K562 (cell line): Measurements from ENCODE around the gene ZFAND5. TPM values are rescaled to one million over a fixed set of nuclear protein-coding genes. Genes with fewer than 3 reads are reported as not detected.

Source experiments
- ATAC-seq: fragments of 200-7000 bp; cut with Tn5 transposase; 3 replicates; pipeline ENCODE4 v1.9.1; 2020; ENCODE audit warnings: moderate library complexity
- BruUV-seq: library from RNA; stranded (reverse); fragments of 400-500 nt; replicated peaks from 2 replicates; lab custom pipeline; 2021; lab: Mats Ljungman, UMichigan
- CTCF ChIA-PET: fragments of 300-600 bp; formaldehyde crosslinking; extraction: SDS; loops from one replicate; lab custom pipeline; 2021; ENCODE audit warnings: low intra/inter-chr PET ratio; lab: Yijun Ruan, JAX
- POLR2A ChIA-PET: fragments of 300-600, 350-650 bp; sonication (Branson Sonifier 250); formaldehyde crosslinking; extraction: SDS; loops from one replicate; lab custom pipeline; 2021; ENCODE audit warnings: antibody characterized with exemption, inconsistent platforms; lab: Yijun Ruan, JAX
- DNase-seq, 4 experiments: peaks; one replicate each; pipeline versions ENCODE4 v3.0.0 to v3.0.0-alpha.2; 2011 to 2018; ENCODE audit warnings: low spot score in 3 of 4, mixed read lengths in 3 of 4; ENCODE audit errors: extremely low read depth in 1 of 4
- FAIRE-seq: peaks from 2 replicates; lab custom pipeline; 2011; peaks lifted over from hg19 to GRCh38; lab: Jason Lieb, UNC
- H2AFZ ChIP-seq: 2 replicates; pipeline ENCODE4 v1.6.0; 2011; ENCODE audit warnings: low read depth, low read length, control low read depth, inconsistent platforms
- H3K27ac ChIP-seq: fragments of 200-600 bp; 3 replicates; pipeline ENCODE4 v1.8.0; 2011; ENCODE audit warnings: low read depth, mild to moderate bottlenecking, control low read depth, inconsistent platforms, low read length, moderate library complexity, mixed read lengths; ENCODE audit errors: extremely low read depth
- H3K27me3 ChIP-seq, 2 experiments: fragments of 300-600 bp in 1 of 2; 2 replicates in 1 of 2; 3 replicates in 1 of 2; pipeline versions ENCODE4 v1.6.0 to v1.8.0; 2011; ENCODE audit warnings: inconsistent platforms in 2 of 2, low read length in 2 of 2, mild to moderate bottlenecking in 1 of 2, mixed read lengths in 1 of 2, moderate library complexity in 1 of 2; ENCODE audit not compliant: control insufficient read depth in 2 of 2, insufficient read depth in 2 of 2
- H3K36me3 ChIP-seq: fragments of 300-600 bp; 3 replicates; pipeline ENCODE4 v1.8.0; 2011; ENCODE audit warnings: mild to moderate bottlenecking, low read length, inconsistent platforms; ENCODE audit not compliant: control insufficient read depth, insufficient read depth
- H3K4me1 ChIP-seq, 2 experiments: fragments of 200-600 bp in 1 of 2; replicated peaks in 1 of 2; 2 replicates in 1 of 2; 3 replicates in 1 of 2; pipeline versions ENCODE4 v1.5.1 to v1.8.0; 2011; ENCODE audit warnings: inconsistent platforms in 2 of 2, low read length in 2 of 2, mild to moderate bottlenecking in 1 of 2, mixed read lengths in 1 of 2, moderate library complexity in 1 of 2; ENCODE audit not compliant: control insufficient read depth in 2 of 2, insufficient read depth in 2 of 2
- H3K4me2 ChIP-seq: 2 replicates; pipeline ENCODE4 v1.6.1; 2011; ENCODE audit warnings: low read length, control low read depth, inconsistent platforms, mixed read lengths; ENCODE audit not compliant: insufficient read depth
- H3K4me3 ChIP-seq: fragments of 200-600 bp; sonication (generic), shearing (Covaris generic); 2 replicates; pipeline ENCODE4 v1.5.1; 2016; ENCODE audit warnings: control low read depth, inconsistent platforms
- H3K79me2 ChIP-seq: fragments of 200-600 bp; 3 replicates; pipeline ENCODE4 v1.8.0; 2011; ENCODE audit warnings: low read length, inconsistent platforms; ENCODE audit not compliant: control insufficient read depth, insufficient read depth
- H3K9ac ChIP-seq, 2 experiments: 2 replicates each; pipeline versions ENCODE4 v1.6.0 to v1.6.1; 2011; ENCODE audit warnings: low read depth in 2 of 2, low read length in 2 of 2, control low read depth in 1 of 2, inconsistent platforms in 1 of 2, mild to moderate bottlenecking in 1 of 2, mixed read lengths in 1 of 2; ENCODE audit not compliant: insufficient read depth in 1 of 2
- H3K9me1 ChIP-seq: one replicate; pipeline ENCODE4 v1.6.0; 2011; ENCODE audit warnings: inconsistent platforms, mild to moderate bottlenecking, low read length, moderate library complexity; ENCODE audit not compliant: control insufficient read depth, insufficient read depth
- H3K9me3 ChIP-seq: replicated peaks from 2 replicates; pipeline ENCODE4 v1.5.1; 2011; ENCODE audit warnings: low read depth, low read length, inconsistent platforms; ENCODE audit not compliant: control insufficient read depth, insufficient read depth
- H4K20me1 ChIP-seq: replicated peaks from 2 replicates; pipeline ENCODE4 v1.6.1; 2011; ENCODE audit warnings: low read length, inconsistent platforms, mixed read lengths; ENCODE audit not compliant: control insufficient read depth, insufficient read depth
- EHMT2 ChIP-seq: fragments of 450-650 bp; IDR thresholded peaks from 2 replicates; pipeline ENCODE4 v1.6.1; 2018; ENCODE audit warnings: antibody characterized with exemption
- FOXJ2 ChIP-seq: fragments of 200-800 bp; sonication (Bioruptor generic); IDR thresholded peaks from 2 replicates; pipeline ENCODE4 v1.6.1; 2016; ENCODE audit warnings: missing genetic modification characterization, missing compliant biosample characterization
- MEIS2 ChIP-seq: fragments of 450-650 bp; IDR thresholded peaks from 2 replicates; pipeline ENCODE4 v1.6.1; 2014; ENCODE audit warnings: mild to moderate bottlenecking; ENCODE audit not compliant: partially characterized antibody
- NR4A1 ChIP-seq, 2 experiments: fragments of 250-450 bp in 1 of 2; fragments of 450-650 bp in 1 of 2; sonication (Bioruptor Pico) in 1 of 2; IDR thresholded peaks; 2 replicates each; pipeline versions ENCODE4 v1.4.0 to v1.6.1; 2016 to 2020; ENCODE audit warnings: mild to moderate bottlenecking in 2 of 2, missing compliant biosample characterization in 1 of 2, missing genetic modification characterization in 1 of 2, moderate library complexity in 1 of 2
- NUFIP1 ChIP-seq: fragments of 450-650 bp; IDR thresholded peaks from 2 replicates; pipeline ENCODE4 v1.6.1; 2018; ENCODE audit not compliant: partially characterized antibody
- POLR2B ChIP-seq: fragments of 450-650 bp; IDR thresholded peaks from 2 replicates; pipeline ENCODE4 v1.6.1; 2018; ENCODE audit warnings: low read depth; ENCODE audit not compliant: partially characterized antibody
- TGIF2 ChIP-seq: sonication (generic); formaldehyde crosslinking; IDR thresholded peaks from 2 replicates; pipeline ENCODE4 v1.8.1; 2022; ENCODE audit warnings: mild to moderate bottlenecking, missing genetic modification reagents, moderate library complexity
- ZNF12 ChIP-seq: sonication (generic); formaldehyde crosslinking; IDR thresholded peaks from 2 replicates; pipeline ENCODE4 v1.4.0; 2020; ENCODE audit warnings: mild to moderate bottlenecking, missing genetic modification reagents
- WGBS: fragments of 100-300 bp; shearing (Covaris generic); methylation state at CpG from one replicate; pipeline ENCODE4 v1.1.6; 2016; ENCODE audit warnings: low coverage, mixed read lengths; ENCODE audit not compliant: insufficient coverage; ENCODE audit errors: missing lambda C conversion rate; 5-methylcytosine and 5-hydroxymethylcytosine counted together
- in situ Hi-C: fragments of 300-500 bp; cut with MboI; formaldehyde crosslinking; loops from 4 replicates; pipeline ENCODE4 v1.15.0; 2018; ENCODE audit warnings: inconsistent platforms, mixed read lengths
- intact Hi-C: fragments of 100-400 bp; cut with micrococcal nuclease; formaldehyde crosslinking; loops from 2 replicates; pipeline ENCODE4 v1.14.2; 2022
- polyA plus RNA-seq, 8 experiments: library from polyadenylated mRNA; depleted of rRNA in 4 of 8; stranded (reverse) in 5 of 8; unstranded in 3 of 8; fragments of >200 nt; fragmentation: Nextera tagmentation in 2 of 8; fragmentation: Illumina TruSeq in 1 of 8; extraction: Ambion mirVana in 2 of 8; extraction: Trizol in 1 of 8; gene quantifications; 2 replicates each; pipeline versions ENCODE4 v1.2.1 to v1.2.3, GENCODE V29; 2011 to 2014; ENCODE audit warnings: inconsistent platforms in 1 of 8, missing spikeins in 1 of 8
- total RNA-seq, 7 experiments: library from RNA; depleted of rRNA in 6 of 7; stranded (reverse); fragments of >200 nt in 6 of 7; fragmentation: Illumina TruSeq in 2 of 7; extraction: Trizol in 2 of 7; gene quantifications; 2 replicates each; pipeline versions ENCODE4 v1.2.1 to v1.2.3, GENCODE V29; 2011 to 2021; ENCODE audit warnings: low replicate concordance in 1 of 7
- TF ChIP-seq, protein P1 (sequence below), 3 experiments: IDR thresholded peaks in 2 of 3; conservative IDR thresholded peaks in 1 of 3; 2 replicates each; pipeline ENCODE4 v1.5.1; 2011 to 2012; ENCODE audit warnings: low read length in 3 of 3, mild to moderate bottlenecking in 3 of 3, control low read depth in 2 of 3, improper control_type of control experiment in 1 of 3, inconsistent platforms in 1 of 3, low read depth in 1 of 3, mixed read lengths in 1 of 3, moderate library complexity in 1 of 3; ENCODE audit not compliant: insufficient read depth in 2 of 3
- TF ChIP-seq, protein P2 (sequence below): sonication (generic); formaldehyde crosslinking; IDR thresholded peaks from 2 replicates; pipeline ENCODE4 v1.9.0; 2022; ENCODE audit warnings: mild to moderate bottlenecking, missing genetic modification reagents
- TF ChIP-seq, protein P3 (sequence below): fragments of 450-650 bp; IDR thresholded peaks from 2 replicates; pipeline ENCODE4 v1.7.1; 2018; ENCODE audit warnings: mild to moderate bottlenecking, low read depth; ENCODE audit not compliant: partially characterized antibody

The ZFAND5 gene
- total and polyA plus RNA-seq, 9 of the 15 experiments (the other 6 are each of a cell fraction or from before 2014, with no cell fraction given) = 12.7 to 64.2 (median 34.5) TPM

DNA sequence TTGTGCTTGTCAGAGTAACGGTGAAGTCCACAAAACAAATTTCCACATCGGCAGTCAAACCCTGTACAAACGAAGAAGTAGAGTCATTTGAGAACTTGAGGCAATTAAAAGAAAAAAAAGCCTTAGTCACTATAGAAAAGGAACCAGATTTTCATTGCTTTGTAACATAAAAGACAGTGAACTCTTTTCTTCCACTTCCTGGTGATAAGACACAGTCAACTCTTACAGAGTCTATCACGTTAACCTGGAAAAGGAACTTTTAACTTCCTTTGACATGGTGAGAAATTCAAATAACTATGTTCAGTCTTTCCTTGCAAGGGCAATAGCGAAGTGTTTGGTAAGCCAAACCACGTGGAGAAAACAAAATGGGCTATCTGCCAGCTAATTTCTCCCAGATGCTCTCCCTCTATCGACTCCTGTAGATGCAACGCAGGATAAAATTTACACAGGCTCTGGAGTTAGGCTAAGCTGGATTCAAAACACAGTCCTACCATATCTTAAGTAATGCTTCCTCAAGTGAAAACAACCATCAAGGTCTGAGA, 8.9 kb downstream of the ZFAND5 start:
- intact Hi-C loops = no loop called here
- 78% methylated on average over 7 of the region's 8 CpGs for WGBS

DNA sequence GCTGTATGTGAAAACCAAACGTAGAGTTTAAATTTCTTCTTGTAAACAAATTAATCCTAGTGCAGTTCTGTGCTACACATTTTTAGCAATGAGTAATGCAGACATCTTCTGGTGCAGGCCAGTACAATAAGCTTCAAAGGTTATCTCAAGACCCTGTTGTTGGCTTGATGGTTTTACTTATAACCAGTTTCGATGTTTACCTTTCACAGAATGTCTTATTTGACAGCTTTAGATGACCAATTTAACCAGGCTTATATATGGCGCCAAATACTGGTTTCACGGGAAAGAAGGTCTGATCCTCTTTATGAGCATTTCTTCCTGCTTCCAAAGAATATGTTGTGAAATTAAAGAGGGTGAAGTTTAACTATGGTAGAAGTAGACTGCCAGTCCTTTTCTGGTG, 9.9 kb downstream of the ZFAND5 start:
- POLR2A ChIA-PET = no interaction called here
- CTCF ChIA-PET = no interaction called here
- no peak overlapping the region for H3K9ac ChIP-seq
- 98% methylated on average over 4 of the region's 4 CpGs for WGBS
- H3K9me3 ChIP-seq = no peaks in the 10 kb centered on the region
- no peak for DNase-seq
- FAIRE-seq = no peak
- in situ Hi-C loops (no loop called here), intact Hi-C loops (no loop called here)
- no peaks in the 10 kb centered on the region for H3K27me3 ChIP-seq
- peaks cover 5% of the 10 kb centered on the region for H3K9me1 ChIP-seq
- no peak overlapping the region for H3K27ac ChIP-seq
- no peak overlapping the region for H3K4me2 ChIP-seq
- no peak; the same call in 2 of the 3 replicates for ATAC-seq
- BruUV-seq = no TSS peak
- H3K79me2 ChIP-seq = peaks cover 30% of the 10 kb centered on the region
- H3K4me1 ChIP-seq = no peaks in the 10 kb centered on the region
- peaks cover 6% of the 10 kb centered on the region; the same call in 1 of the 2 replicates for H4K20me1 ChIP-seq
- no peak overlapping the region for H2AFZ ChIP-seq
- H3K4me3 ChIP-seq = no peak overlapping the region
- H3K36me3 ChIP-seq = peaks cover 64% of the 10 kb centered on the region
- no peak for TF ChIP-seq NUFIP1
- TF ChIP-seq, protein P1, sequence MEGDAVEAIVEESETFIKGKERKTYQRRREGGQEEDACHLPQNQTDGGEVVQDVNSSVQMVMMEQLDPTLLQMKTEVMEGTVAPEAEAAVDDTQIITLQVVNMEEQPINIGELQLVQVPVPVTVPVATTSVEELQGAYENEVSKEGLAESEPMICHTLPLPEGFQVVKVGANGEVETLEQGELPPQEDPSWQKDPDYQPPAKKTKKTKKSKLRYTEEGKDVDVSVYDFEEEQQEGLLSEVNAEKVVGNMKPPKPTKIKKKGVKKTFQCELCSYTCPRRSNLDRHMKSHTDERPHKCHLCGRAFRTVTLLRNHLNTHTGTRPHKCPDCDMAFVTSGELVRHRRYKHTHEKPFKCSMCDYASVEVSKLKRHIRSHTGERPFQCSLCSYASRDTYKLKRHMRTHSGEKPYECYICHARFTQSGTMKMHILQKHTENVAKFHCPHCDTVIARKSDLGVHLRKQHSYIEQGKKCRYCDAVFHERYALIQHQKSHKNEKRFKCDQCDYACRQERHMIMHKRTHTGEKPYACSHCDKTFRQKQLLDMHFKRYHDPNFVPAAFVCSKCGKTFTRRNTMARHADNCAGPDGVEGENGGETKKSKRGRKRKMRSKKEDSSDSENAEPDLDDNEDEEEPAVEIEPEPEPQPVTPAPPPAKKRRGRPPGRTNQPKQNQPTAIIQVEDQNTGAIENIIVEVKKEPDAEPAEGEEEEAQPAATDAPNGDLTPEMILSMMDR (IDR thresholded peaks at IDR 0.05 in 2 of 3, conservative IDR thresholded peaks at IDR 0.05 in 1 of 3; ENCODE audit: insufficient read depth in 2 of 3, low read depth in 1 of 3, low read length in 3 of 3) = no peak
- TF ChIP-seq ZNF12 (CRISPR knock-in tag) = no peak
- TF ChIP-seq, protein P2, sequence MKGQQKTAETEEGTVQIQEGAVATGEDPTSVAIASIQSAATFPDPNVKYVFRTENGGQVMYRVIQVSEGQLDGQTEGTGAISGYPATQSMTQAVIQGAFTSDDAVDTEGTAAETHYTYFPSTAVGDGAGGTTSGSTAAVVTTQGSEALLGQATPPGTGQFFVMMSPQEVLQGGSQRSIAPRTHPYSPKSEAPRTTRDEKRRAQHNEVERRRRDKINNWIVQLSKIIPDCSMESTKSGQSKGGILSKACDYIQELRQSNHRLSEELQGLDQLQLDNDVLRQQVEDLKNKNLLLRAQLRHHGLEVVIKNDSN (CRISPR knock-in tag) = no peak
- TF ChIP-seq EHMT2 = no peak
- no peak for TF ChIP-seq NR4A1 (CRISPR knock-in tag; IDR thresholded peaks at IDR 0.05)
- no peak for TF ChIP-seq NR4A1 (tag; IDR thresholded peaks at IDR 0.05)
- no peak for TF ChIP-seq POLR2B
- TF ChIP-seq FOXJ2 (tag) = no peak
- TF ChIP-seq, protein P3, sequence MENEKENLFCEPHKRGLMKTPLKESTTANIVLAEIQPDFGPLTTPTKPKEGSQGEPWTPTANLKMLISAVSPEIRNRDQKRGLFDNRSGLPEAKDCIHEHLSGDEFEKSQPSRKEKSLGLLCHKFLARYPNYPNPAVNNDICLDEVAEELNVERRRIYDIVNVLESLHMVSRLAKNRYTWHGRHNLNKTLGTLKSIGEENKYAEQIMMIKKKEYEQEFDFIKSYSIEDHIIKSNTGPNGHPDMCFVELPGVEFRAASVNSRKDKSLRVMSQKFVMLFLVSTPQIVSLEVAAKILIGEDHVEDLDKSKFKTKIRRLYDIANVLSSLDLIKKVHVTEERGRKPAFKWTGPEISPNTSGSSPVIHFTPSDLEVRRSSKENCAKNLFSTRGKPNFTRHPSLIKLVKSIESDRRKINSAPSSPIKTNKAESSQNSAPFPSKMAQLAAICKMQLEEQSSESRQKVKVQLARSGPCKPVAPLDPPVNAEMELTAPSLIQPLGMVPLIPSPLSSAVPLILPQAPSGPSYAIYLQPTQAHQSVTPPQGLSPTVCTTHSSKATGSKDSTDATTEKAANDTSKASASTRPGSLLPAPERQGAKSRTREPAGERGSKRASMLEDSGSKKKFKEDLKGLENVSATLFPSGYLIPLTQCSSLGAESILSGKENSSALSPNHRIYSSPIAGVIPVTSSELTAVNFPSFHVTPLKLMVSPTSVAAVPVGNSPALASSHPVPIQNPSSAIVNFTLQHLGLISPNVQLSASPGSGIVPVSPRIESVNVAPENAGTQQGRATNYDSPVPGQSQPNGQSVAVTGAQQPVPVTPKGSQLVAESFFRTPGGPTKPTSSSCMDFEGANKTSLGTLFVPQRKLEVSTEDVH = no peak

More for the DNA sequence above, 8.9 kb downstream of the ZFAND5 start:
- FAIRE-seq (no peak), DNase-seq (no peak), ATAC-seq (no peak)
- Histone ChIP-seq H3K79me2 (peaks cover 39% of the 10 kb centered on the region), H3K36me3 (peaks cover 74% of the 10 kb centered on the region), H3K27me3 (no peaks in the 10 kb centered on the region), H2AFZ (no peak overlapping the region), H3K27ac (no peak overlapping the region), H3K9me1 (peaks cover 8% of the 10 kb centered on the region), H3K4me2 (no peak overlapping the region), H3K9ac (no peak overlapping the region), H3K4me1 (no peaks in the 10 kb centered on the region), H3K9me3 (no peaks in the 10 kb centered on the region), H4K20me1 (peaks cover 6% of the 10 kb centered on the region; the same call in 1 of the 2 replicates), H3K4me3 (no peak overlapping the region)
- no TSS peak for BruUV-seq
- TF ChIP-seq MEIS2 = no peak
- no peak for TF ChIP-seq TGIF2 (CRISPR knock-in tag)
- ChIA-PET POLR2A (no interaction called here), CTCF (no interaction called here)
- in situ Hi-C loops = no loop called here
